HG03280 (cell line): ENCODE results near the gene CYTL1.
"Not testable (repeated sequence)": the region's sequence is repeated elsewhere in the genome, so short reads cannot be mapped to it uniquely, and the experiment has no call there.

Experiments
- ATAC-seq: cut with Tn5 transposase; IDR thresholded peaks from one replicate; pipeline ENCODE4 v1.9.1; 2021; ENCODE audit warnings: mild to moderate bottlenecking, moderate library complexity; ENCODE audit not compliant: unreplicated experiment

CYTL1 gene

GRCh38 chr4:5003372-5003857 is 15.8 kb downstream of the CYTL1 start:
- ATAC-seq = no peak

GRCh38 chr4:5001641-5002040 is 17.6 kb downstream of the CYTL1 start:
- not testable (repeated sequence) for ATAC-seq

- ATAC-seq = not testable (repeated sequence)
Measured at GRCh38 chr4:4996935-4997334, 22.3 kb downstream of the CYTL1 start.

- ATAC-seq = no peak
Measured at GRCh38 chr4:4995908-4996265, 23.4 kb downstream of the CYTL1 start.

GRCh38 chr4:4995103-4995907 is 24.0 kb downstream of the CYTL1 start:
- ATAC-seq = peak; percentile 70

GRCh38 chr4:4994312-4995097 is 24.8 kb downstream of the CYTL1 start:
- ATAC-seq = no peak

- ATAC-seq = no peak
Measured at GRCh38 chr4:4992833-4993232, 26.4 kb downstream of the CYTL1 start.

- no peak for ATAC-seq
Measured at GRCh38 chr4:4991541-4992099, 27.6 kb downstream of the CYTL1 start.

- no peak for ATAC-seq
Measured at GRCh38 chr4:4990857-4991540, 28.3 kb downstream of the CYTL1 start.

GRCh38 chr4:4990329-4990728 is 28.9 kb downstream of the CYTL1 start:
- ATAC-seq = no peak

- no peak for ATAC-seq
Measured at GRCh38 chr4:4989083-4989622, 30.1 kb downstream of the CYTL1 start.

GRCh38 chr4:4987656-4988055 is 31.6 kb downstream of the CYTL1 start:
- no peak for ATAC-seq

- ATAC-seq = no peak
Measured at GRCh38 chr4:4986841-4987240, 32.4 kb downstream of the CYTL1 start.

- no peak for ATAC-seq
Measured at GRCh38 chr4:4985844-4986243, 33.4 kb downstream of the CYTL1 start.

- ATAC-seq = no peak
Measured at GRCh38 chr4:4985036-4985435, 34.2 kb downstream of the CYTL1 start.

GRCh38 chr4:4984186-4984585 is 35.1 kb downstream of the CYTL1 start:
- ATAC-seq = no peak

GRCh38 chr4:4981827-4982226 is 37.4 kb downstream of the CYTL1 start:
- no peak for ATAC-seq

GRCh38 chr4:4981427-4981826 is 37.8 kb downstream of the CYTL1 start:
- ATAC-seq = no peak

GRCh38 chr4:4980621-4981230 is 38.5 kb downstream of the CYTL1 start:
- no peak for ATAC-seq

GRCh38 chr4:4979971-4980370 is 39.3 kb downstream of the CYTL1 start:
- no peak for ATAC-seq
